NCI-H1048 (cell line): Measurements from ENCODE around the gene PRRT2.
A peak's percentile ranks its signal among the peaks of the same experiment; 100 is the strongest.
"Not testable (repeated sequence)": the region's sequence is repeated elsewhere in the genome, so short reads cannot be mapped to it uniquely, and the experiment has no call there.

ENCODE experiments used
- DNase-seq: peaks from one replicate; lab custom pipeline; 2025; lab: John Stamatoyannopoulos, UW

PRRT2 gene

GRCh38 chr16:29812754-29813643 is 1.0 kb downstream of the PRRT2 start:
- no peak for DNase-seq

- no peak for DNase-seq
Observed at GRCh38 chr16:29813644-29814562, 1.9 kb downstream of the PRRT2 start.

GRCh38 chr16:29814592-29814991 is 2.6 kb downstream of the PRRT2 start:
- DNase-seq: no peak

- DNase-seq: no peak
Observed at GRCh38 chr16:29815032-29815721, 3.2 kb downstream of the PRRT2 start.

GRCh38 chr16:29815793-29816693 is 4.0 kb downstream of the PRRT2 start, which contains the start of gene PAGR1:
Gene PAGR1 (plus strand): TSS chr16:29816152. CDS start chr16:29816526, 374 bp downstream.
- peak; percentile 90 for DNase-seq

- no peak for DNase-seq
Observed at GRCh38 chr16:29816694-29817441, 4.9 kb downstream of the PRRT2 start.

- no peak for DNase-seq
Observed at GRCh38 chr16:29818082-29818481, 6.1 kb downstream of the PRRT2 start.

- DNase-seq: no peak
Observed at GRCh38 chr16:29819506-29819905, 7.5 kb downstream of the PRRT2 start.

- no peak for DNase-seq
Observed at GRCh38 chr16:29820271-29820701, 8.3 kb downstream of the PRRT2 start, which contains the start of gene MVP. Gene MVP (plus strand): TSS chr16:29820462. CDS start chr16:29830550, 10,088 bp downstream.

GRCh38 chr16:29820730-29821642 is 9.0 kb downstream of the PRRT2 start:
- DNase-seq: no peak

- no peak for DNase-seq
Observed at GRCh38 chr16:29821643-29822115, 9.7 kb downstream of the PRRT2 start.

GRCh38 chr16:29824589-29825144 is 12.7 kb downstream of the PRRT2 start:
- no peak for DNase-seq

- DNase-seq: no peak
Observed at GRCh38 chr16:29825145-29826044, 13.4 kb downstream of the PRRT2 start.

GRCh38 chr16:29826342-29826695 is 14.3 kb downstream of the PRRT2 start:
- no peak for DNase-seq

GRCh38 chr16:29830774-29831173 is 18.8 kb downstream of the PRRT2 start:
- DNase-seq: no peak

GRCh38 chr16:29831490-29831889 is 19.5 kb downstream of the PRRT2 start:
- DNase-seq: no peak

- DNase-seq: not testable (repeated sequence)
Observed at GRCh38 chr16:29833219-29833618, 21.2 kb downstream of the PRRT2 start.

GRCh38 chr16:29834079-29834478 is 22.1 kb downstream of the PRRT2 start:
- no peak for DNase-seq
